NCI-H69 (cell line): Measurements from ENCODE around the gene GYG2.
"Not testable (repeated sequence)": the region's sequence is repeated elsewhere in the genome, so short reads cannot be mapped to it uniquely, and the experiment has no call there.

Experiments
- DNase-seq: peaks from one replicate; lab custom pipeline; 2025; lab: John Stamatoyannopoulos, UW

Gene GYG2

DNA sequence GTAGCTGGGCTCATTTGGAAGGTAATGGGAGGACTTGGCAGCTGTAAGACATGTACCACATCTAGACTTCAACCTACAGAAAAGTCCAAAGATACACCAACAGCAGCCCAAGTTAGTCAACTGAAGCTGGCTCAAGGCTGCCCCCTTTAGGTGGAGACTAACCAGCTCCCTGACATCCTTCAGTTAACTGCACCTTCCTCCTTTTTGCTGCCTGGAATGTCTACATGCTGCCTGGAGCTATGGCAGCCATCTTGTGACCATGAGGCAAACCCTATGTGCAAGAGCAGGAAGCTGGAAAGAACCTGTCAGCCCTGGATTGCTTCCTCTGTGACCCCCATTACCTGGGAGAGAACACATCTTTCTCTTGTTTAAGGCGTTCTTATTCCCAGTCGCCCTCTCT is 74.6 kb downstream of the GYG2 start:
- no peak for DNase-seq

GRCh38 chrX:2907295-2907694 is 78.6 kb downstream of the GYG2 start:
- no peak for DNase-seq

GRCh38 chrX:2908125-2908685 is 79.5 kb downstream of the GYG2 start:
- DNase-seq: no peak

GRCh38 chrX:2910109-2910508 is 81.4 kb downstream of the GYG2 start:
- no peak for DNase-seq

DNA sequence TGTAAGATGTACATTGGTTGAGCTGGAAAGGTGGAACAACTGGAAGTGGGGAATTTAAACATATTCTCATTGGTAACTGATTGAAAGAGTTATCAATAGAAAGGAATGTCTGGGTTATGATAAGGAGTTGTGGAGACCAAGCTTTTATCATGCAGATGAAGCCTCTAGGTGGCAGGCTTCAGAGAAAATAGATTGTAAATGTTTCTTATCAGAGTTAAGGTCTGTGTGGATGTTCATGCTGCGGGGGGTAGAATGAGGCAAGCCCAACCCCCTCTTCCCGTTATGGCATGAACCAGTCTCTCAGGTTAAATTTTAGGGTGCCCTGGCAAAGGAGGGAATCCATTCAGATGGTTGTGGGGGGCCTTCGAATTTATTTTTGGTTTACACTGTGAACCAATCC is 84.4 kb downstream of the GYG2 start:
- DNase-seq: no peak

GRCh38 chrX:2917767-2918166 is 89.0 kb downstream of the GYG2 start:
- no peak for DNase-seq

DNA sequence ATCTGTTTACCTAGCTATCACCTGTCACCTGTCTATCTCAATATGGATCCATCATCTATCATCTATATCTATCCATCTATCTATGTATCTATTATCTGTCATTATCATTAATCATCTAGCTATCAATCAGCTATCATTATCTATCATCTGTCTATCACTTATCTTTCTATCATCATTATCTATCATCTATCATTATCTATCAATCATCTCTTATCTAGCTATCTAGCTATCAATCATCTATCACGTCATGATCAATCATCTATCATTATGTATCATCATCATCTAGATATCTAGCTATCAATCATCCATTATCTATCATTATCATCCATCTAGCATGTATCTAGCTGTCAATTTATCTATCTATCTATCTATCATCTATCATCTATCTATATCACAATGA is 92.5 kb downstream of the GYG2 start:
- DNase-seq: no peak

- DNase-seq: no peak
Measured at GRCh38 chrX:2921750-2922149, 93.0 kb downstream of the GYG2 start.

DNA sequence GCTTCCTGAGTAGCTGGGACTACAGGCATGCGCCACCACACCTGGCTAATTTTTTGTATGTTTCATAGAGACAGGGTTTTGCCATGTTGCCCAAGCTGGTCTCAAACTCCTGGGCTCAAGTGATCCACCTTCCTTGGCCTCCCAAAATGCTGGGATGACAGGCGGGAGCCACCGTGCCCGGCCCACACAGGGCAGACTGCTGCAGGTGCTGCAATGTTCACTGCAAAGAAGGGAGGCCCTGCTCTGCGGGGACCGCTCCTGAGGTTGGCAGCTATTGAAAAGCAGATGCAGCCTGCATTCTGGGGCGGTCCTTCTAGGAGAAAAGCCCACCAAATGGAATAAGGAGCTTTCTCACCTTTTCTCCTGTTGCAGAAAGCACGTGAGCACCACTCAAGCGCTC is 95.4 kb downstream of the GYG2 start:
- DNase-seq: no peak

DNA sequence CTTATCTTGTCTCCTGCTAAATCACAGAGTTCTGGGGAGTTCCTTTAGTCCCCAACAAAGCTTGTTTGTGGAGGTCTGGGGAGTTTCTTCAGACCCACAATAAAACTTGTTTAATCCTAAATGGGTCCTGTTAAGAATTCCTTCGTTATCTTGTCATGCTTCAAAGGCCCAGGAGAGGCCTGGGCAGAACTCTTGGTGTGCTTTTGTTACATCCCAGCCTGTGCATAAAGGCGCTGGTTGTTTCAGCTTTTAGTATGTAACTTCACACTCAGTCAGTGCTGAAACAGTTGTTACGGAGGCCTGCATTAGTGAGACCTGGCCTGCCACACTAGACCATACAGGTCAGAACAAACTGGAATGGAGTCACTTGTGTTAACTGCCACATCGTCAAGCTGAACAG is 97.5 kb downstream of the GYG2 start:
- not testable (repeated sequence) for DNase-seq

DNA sequence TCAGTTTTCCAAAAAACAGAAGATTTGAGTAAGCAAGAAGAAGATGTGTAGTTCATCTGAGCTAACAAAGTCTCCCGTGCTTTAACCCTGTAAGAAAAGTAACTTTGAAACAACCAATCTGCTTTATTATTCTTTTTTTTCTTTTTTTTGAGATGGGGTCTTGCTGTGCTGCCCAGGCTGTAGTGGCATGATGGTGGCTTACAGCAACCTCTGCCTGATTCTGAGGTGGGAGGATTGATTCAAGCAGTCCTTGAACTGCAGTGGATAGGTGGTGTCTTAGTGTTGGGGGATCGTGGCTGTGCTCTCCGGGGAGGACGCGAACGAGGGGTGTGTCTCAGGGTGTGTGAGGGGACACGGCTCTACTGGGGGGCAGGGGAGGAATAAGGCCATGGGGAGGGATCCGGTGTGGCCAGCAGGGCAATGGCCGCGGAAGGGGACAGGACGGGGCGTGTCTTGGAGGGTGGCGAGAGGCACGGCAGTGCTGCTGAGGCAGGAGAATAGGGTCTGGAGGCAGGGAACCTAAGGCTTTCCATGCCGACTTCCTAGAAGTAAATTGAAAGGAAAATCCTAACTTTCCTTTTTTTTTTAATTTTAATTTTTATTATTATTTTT is 98.0 kb downstream of the GYG2 start:
- no peak for DNase-seq

DNA sequence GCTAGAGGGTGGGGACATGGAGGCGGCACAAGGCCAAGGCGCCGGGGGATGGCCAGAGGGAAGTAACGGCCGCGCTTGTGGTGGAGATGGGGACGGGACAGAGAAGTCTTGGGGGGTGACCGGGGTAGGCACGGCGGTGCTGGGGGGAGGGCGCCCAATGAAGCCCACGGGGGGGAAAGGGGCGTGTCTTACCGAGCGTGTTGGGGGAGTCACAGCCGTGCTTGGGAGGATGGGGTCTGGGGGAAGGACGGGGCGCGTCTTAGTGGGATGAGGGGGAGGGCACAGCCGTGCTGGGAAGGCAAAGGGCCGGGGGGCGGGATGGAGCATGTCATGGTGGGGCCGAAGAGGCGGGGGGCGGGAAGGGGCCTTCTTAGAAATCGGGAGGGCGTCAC is 99.5 kb downstream of the GYG2 start:
- DNase-seq: no peak

- DNase-seq: no peak
Measured at GRCh38 chrX:2928583-2929434, 100.1 kb downstream of the GYG2 start, which contains the start of gene ARSD. TSS of gene ARSD (minus strand) at chrX:2929339. CDS start at chrX:2929275, 64 bp downstream.

- DNase-seq: no peak
Measured at GRCh38 chrX:2931155-2931554, 102.4 kb downstream of the GYG2 start.

DNA sequence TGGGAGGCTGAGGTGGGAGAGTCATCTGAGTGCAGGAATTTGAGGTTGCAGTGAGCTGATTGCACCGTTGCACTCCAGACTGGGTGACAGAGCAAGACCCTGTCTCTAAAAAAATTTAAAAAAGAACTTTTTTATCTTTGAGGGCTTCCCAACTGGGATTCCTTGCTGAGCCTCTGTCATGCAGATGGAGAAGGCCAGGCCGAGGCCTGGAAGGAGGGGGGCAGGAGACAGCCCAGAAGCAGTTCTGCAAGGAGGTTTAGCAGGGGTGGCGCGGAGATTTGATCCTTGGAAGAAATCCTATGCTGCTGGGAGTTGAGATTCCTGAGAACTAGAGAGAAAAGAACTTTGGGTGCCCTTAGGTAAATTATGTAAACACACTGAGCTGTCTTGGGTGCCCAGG is 102.9 kb downstream of the GYG2 start:
- DNase-seq: no peak
